GM19239 (cell line): ENCODE data around the gene PELI3.
"Not testable (repeated sequence)": the region's sequence is repeated elsewhere in the genome, so short reads cannot be mapped to it uniquely, and the experiment has no call there.

Source experiments
- DNase-seq: peaks from one replicate; pipeline ENCODE4 v3.0.0; 2011; ENCODE audit warnings: low spot score; ENCODE audit not compliant: insufficient read length
- FAIRE-seq: peaks from 2 replicates; lab custom pipeline; 2011; peaks lifted over from hg19 to GRCh38; lab: Jason Lieb, UNC

The PELI3 gene

GRCh38 chr11:66443602-66444001 lies 23.1 kb upstream of the PELI3 start:
- FAIRE-seq (no peak), DNase-seq (no peak)

GRCh38 chr11:66447012-66447411 lies 19.7 kb upstream of the PELI3 start:
- DNase-seq (no peak), FAIRE-seq (no peak)

- FAIRE-seq (no peak), DNase-seq (no peak)
Measured at GRCh38 chr11:66448523-66448922, 18.2 kb upstream of the PELI3 start.

GRCh38 chr11:66450560-66450959 lies 16.1 kb upstream of the PELI3 start:
- DNase-seq: no peak
- no peak for FAIRE-seq

- FAIRE-seq (no peak), DNase-seq (no peak)
Measured at GRCh38 chr11:66451663-66452062, 15.0 kb upstream of the PELI3 start.

- FAIRE-seq: no peak
Measured at GRCh38 chr11:66454247-66454646, 12.5 kb upstream of the PELI3 start.

GRCh38 chr11:66454828-66455227 lies 11.9 kb upstream of the PELI3 start:
- no peak for FAIRE-seq
- no peak for DNase-seq

More at GRCh38 chr11:66454247-66454646, 12.5 kb upstream of the PELI3 start:
- DNase-seq: no peak

- DNase-seq (no peak), FAIRE-seq (no peak)
Measured at GRCh38 chr11:66457826-66458225, 8.9 kb upstream of the PELI3 start.

- FAIRE-seq (peak; percentile 49), DNase-seq (no peak)
Measured at GRCh38 chr11:66459138-66459778, 7.4 kb upstream of the PELI3 start.

GRCh38 chr11:66462010-66462409 lies 4.7 kb upstream of the PELI3 start:
- DNase-seq: no peak
- FAIRE-seq: no peak

GRCh38 chr11:66462911-66463310 lies 3.8 kb upstream of the PELI3 start:
- FAIRE-seq: no peak
- DNase-seq: no peak

GRCh38 chr11:66464116-66464515 lies 2.6 kb upstream of the PELI3 start:
- not testable (repeated sequence) for DNase-seq, FAIRE-seq

- DNase-seq (no peak), FAIRE-seq (no peak)
Measured at GRCh38 chr11:66464916-66465315, 1.8 kb upstream of the PELI3 start.

- no peak for DNase-seq
- FAIRE-seq: peak; percentile 26
Measured at GRCh38 chr11:66465373-66466224, 1.1 kb upstream of the PELI3 start.

GRCh38 chr11:66467034-66467659 lies 442 bp downstream of the PELI3 start:
- FAIRE-seq: no peak
- DNase-seq: peak; percentile 68

- no peak for FAIRE-seq
- DNase-seq: no peak
Measured at GRCh38 chr11:66467756-66468155, 1.1 kb downstream of the PELI3 start.

- no peak for FAIRE-seq
- DNase-seq: no peak
Measured at GRCh38 chr11:66468691-66469090, 2.0 kb downstream of the PELI3 start.

- DNase-seq (no peak), FAIRE-seq (no peak)
Measured at GRCh38 chr11:66469441-66469840, 2.7 kb downstream of the PELI3 start.

GRCh38 chr11:66470015-66470414 lies 3.3 kb downstream of the PELI3 start:
- FAIRE-seq: no peak
- DNase-seq: no peak

- FAIRE-seq: no peak
Measured at GRCh38 chr11:66471142-66471541, 4.4 kb downstream of the PELI3 start.

GRCh38 chr11:66472054-66472453 lies 5.3 kb downstream of the PELI3 start:
- FAIRE-seq (no peak), DNase-seq (no peak)

More at GRCh38 chr11:66471142-66471541, 4.4 kb downstream of the PELI3 start:
- no peak for DNase-seq
